Measurements from ENCODE around the gene CDS1.
A peak's percentile ranks its signal among the peaks of the same experiment; 100 is the strongest.
"Not testable (repeated sequence)": the region's sequence is repeated elsewhere in the genome, so short reads cannot be mapped to it uniquely, and the experiment has no call there.

The CDS1 gene

DNA sequence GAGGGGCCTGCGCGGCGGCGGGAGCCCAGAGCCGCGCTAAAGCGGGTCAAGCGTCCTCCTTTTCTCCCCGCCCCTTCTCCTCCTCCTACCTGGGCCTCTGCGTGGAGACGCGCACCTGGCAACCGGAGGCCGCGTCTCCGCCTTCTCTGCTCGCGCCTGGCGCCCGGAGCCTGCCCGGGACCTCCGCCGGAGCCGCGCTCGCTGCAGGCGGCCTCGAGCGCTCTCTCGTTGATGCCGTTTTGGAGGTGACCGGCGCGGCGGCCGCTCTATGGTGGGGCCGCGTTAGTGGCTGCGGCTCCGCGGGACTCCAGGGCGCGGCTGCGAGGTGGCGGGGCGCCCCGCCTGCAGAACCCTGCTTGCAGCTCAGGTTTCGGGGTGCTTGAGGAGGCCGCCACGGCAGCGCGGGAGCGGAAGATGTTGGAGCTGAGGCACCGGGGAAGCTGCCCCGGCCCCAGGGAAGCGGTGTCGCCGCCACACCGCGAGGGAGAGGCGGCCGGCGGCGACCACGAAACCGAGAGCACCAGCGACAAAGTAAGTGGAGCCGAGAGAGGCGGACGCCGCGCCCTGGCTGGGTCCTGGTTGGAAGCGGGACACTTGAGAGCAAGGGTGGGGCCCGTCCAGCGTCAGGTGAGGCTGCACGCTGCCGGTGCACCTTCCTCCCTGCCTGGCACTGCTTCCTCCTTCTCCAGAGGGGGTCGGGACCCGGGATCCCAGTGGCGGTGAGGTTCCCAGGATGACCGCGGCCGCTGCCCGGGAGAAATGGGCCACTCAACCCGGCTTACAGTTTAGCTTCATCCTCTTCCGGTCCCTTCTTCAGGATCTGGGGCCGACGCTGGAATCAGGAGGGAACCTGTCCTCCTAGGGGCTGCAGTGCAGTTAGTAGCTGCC is at the start of gene CDS1:
Gene CDS1, plus strand, starts transcription at position 140 of the 888 bp plus-strand sequence. Its CDS starts 275 bp downstream, at position 415.
- TF ChIP-seq, protein P1, sequence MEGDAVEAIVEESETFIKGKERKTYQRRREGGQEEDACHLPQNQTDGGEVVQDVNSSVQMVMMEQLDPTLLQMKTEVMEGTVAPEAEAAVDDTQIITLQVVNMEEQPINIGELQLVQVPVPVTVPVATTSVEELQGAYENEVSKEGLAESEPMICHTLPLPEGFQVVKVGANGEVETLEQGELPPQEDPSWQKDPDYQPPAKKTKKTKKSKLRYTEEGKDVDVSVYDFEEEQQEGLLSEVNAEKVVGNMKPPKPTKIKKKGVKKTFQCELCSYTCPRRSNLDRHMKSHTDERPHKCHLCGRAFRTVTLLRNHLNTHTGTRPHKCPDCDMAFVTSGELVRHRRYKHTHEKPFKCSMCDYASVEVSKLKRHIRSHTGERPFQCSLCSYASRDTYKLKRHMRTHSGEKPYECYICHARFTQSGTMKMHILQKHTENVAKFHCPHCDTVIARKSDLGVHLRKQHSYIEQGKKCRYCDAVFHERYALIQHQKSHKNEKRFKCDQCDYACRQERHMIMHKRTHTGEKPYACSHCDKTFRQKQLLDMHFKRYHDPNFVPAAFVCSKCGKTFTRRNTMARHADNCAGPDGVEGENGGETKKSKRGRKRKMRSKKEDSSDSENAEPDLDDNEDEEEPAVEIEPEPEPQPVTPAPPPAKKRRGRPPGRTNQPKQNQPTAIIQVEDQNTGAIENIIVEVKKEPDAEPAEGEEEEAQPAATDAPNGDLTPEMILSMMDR (IDR thresholded peaks at IDR 0.05; ENCODE audit: low read depth, low read length), result no peak
- H3K4me3 ChIP-seq (ENCODE audit: low read depth, low read length), result peak within 1 kb of the TSS; percentile 62

DNA sequence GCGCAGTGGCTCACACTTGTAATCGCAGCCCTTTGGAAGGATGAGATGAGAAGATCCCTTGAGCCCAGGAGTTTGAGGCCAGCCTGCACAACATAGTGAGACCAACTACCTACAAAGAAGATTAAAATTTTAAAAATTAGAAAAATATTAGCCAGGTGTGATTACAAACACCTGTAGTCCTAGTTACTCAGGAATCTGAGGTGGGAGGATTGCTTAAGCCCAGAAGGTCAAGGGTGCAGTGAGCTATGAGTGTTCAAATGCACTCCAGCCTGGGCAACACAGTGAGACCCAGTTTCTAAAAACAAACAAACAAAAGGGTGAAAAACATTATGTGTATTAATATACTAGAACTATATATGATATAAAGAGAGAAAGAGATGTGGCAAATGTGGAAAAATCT is 47.0 kb upstream of the CDS1 start:
- H3K4me3 ChIP-seq (ENCODE audit: low read depth, low read length), result no peak overlapping the region
- TF ChIP-seq, protein P1 (IDR thresholded peaks at IDR 0.05; ENCODE audit: low read depth, low read length), result no peak

DNA sequence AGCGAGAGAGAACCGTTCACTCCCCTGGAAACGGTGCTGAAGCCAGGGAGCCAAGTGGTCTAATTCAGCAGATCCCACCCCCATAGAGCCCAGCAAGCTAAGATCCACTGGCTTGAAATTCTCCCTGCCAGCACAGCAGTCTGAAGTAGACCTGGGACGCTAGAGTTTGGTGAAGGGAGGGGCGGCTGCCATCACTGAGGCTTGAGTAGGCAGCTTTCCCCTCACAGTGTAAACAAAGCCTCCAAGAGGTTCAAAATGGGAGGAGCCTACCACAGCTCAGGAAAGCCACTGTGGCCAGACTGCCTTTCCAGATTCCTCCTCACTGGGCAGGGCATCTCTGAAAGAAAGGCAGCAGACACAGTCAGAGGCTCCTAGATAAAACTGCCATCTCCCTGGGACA is 37.8 kb upstream of the CDS1 start:
- H3K4me3 ChIP-seq (ENCODE audit: low read depth, low read length), result no peak overlapping the region
- TF ChIP-seq, protein P1 (IDR thresholded peaks at IDR 0.05; ENCODE audit: low read depth, low read length), result no peak

DNA sequence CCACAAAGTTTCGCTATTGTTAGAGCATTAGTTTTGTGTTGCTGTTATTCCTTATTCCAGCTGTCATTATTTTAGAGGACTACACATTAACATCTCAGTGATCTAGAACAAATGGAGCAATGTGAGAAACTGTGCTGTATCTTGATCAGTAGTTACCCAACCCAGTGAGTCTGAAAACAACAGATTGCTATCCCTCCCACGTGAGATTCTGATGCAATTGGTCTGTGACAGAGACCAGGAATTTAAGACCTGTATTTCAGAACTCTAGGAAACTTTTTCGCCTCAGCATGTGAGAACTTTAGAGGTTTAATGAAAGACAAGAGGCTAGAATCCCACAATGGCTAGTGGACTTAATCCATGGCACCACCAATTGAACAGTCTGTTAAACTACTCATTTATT is 35.7 kb upstream of the CDS1 start:
- TF ChIP-seq, protein P1 (IDR thresholded peaks at IDR 0.05; ENCODE audit: low read depth, low read length), result no peak
- no peak overlapping the region for H3K4me3 ChIP-seq (ENCODE audit: low read depth, low read length)

DNA sequence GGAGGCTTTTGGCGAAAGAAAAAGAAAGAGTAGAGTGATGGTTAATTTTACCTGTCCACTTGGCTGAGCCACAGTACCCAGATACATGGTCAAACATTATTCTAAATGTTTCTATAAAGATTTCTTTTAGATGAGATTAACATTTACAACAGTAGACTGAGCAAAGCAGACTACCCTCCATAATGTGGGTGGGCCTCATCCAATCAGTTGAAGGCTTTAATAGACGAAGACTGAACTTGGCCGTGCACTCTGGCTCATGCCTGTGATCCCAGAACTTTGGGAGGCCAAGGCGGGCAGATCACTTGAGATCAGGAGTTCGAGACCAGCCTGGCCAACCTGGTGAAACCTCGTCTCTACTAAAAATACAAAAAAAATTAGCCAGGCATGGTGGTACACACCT is 33.7 kb upstream of the CDS1 start:
- H3K4me3 ChIP-seq (ENCODE audit: low read depth, low read length), result not testable (repeated sequence)

DNA sequence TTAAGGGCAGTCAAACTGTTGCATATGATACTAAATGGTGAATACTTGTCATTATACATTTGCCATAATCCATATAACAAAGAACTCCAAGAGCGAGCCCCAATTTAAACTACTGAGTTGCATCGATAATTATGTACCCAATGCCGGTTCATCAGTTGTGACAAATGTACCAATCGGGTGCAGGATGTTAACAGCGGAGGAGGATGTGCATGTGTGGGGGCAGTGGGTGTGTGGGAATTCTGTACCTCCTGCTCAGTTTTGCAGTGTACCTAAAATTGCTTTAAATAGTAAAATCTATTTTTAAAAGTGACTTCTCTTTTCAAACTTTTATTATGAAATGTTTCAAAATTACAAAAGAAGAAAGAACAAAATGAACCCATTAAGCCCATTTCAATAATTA is 20.8 kb upstream of the CDS1 start:
- no peak overlapping the region for H3K4me3 ChIP-seq (ENCODE audit: low read depth, low read length)
- TF ChIP-seq, protein P1 (IDR thresholded peaks at IDR 0.05; ENCODE audit: low read depth, low read length), result no peak

DNA sequence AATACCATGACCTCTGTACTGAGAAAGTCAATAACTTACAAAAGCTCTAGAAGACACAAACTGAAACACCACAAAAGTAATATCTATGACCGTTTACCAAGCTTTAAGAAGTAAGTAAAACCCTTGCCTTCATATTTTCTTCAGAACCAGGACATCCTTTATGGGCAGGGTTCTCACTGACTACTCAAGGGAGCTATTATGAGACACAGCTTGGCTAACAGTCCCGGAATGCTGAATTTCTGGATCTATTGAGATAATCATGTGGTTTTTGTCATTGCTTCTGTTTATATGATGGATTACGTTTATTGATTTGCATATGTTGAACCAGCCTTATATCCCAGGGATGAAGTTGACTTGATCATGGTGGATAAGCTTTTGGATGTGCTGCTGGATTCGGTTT is 19.9 kb upstream of the CDS1 start:
- H3K4me3 ChIP-seq (ENCODE audit: low read depth, low read length), result no peak overlapping the region
- TF ChIP-seq, protein P1 (IDR thresholded peaks at IDR 0.05; ENCODE audit: low read depth, low read length), result no peak

Data from WI38 (cell line).